ENCODE results near the gene ACTN4.

ACTN4 gene

GRCh38 chr19:38661136-38661535 lies 13.7 kb downstream of the ACTN4 start:
- DNase-seq (ENCODE audit: low read depth in 2 of 2) = no peak

DNA sequence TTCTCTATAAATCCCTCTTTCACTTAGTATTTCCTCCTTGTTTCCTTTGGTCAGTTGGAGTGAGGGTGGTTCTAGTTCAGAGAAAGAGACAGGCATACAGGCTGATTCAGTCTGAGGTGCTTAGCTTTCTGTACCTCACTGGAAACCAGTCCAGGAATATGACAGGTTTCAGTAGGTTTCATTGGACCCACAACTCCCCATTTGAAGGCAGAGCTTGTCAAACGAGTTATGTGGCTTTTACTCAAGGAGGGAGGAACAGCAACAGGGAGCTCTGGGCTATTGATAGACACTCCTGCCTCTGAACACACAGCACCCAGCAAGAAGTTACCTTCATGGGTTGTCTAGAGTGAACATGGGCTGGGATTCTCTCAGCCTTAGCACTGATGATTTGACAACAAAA lies 14.5 kb downstream of the ACTN4 start:
- DNase-seq (ENCODE audit: low read depth in 2 of 2) = no peak

GRCh38 chr19:38662537-38663155 lies 15.2 kb downstream of the ACTN4 start:
- no peak for DNase-seq (ENCODE audit: low read depth in 2 of 2)

GRCh38 chr19:38663156-38663651 lies 15.8 kb downstream of the ACTN4 start:
- no peak for DNase-seq (ENCODE audit: low read depth in 2 of 2)

DNA sequence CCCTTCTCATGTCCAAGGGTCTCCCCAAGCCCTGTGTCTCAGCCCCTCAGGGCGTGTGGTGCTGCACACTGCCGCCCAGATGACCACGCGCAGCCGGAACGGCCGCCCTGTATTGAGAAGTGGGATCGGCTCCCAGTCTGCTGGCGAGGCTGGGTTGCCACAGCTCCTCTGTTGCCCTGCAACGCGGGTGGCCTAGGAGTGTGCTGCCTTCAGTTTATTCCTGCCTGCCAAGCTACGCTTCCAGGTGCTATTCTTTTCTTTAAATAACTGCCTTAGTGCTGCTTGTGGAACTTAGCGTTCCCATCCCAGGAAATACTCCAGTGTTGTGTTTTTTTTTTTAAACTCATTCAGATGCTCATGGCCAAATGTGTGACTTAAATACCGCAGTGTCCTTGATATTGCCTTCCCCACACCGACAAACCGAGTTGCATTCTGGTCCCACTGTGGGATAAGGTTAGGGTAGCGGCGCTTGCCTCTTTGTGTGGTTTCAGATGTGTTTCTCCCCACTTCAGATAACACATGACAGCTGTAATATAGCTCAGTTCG lies 16.6 kb downstream of the ACTN4 start:
- DNase-seq (ENCODE audit: low read depth in 2 of 2) = no peak

DNA sequence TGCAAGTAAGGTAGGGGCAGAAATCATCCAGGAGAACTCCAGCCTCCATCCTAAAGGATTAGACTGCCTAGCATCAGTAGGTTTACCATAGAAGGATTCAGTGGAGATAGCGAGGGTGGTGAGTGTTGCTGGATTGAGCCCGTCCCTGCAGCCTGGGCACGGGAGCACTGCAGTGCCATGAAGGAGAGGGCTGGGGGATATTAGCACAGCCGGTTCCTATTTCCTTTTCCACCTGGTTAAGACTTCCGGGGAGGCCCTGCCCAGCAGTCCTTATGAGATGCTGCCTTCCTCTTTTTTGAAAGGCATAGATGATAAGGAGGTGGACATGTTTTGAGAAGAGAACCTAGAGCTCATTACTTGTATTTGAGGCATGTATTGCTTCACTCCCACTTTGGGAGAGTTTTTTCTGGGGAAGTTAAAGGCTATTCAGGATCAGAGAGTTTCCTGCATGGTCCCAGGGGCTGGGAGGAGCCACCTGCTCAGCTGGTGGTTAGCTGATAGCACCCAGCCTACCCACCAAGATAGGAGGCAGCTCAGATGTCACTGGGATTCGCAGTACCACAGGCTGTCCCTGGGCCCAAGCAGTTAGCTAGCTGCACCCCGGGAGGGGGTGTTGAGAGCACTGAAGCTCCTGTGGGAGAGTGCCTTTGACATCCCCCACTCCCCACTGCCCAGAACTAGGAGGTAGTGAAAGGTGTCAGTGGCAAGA lies 17.2 kb downstream of the ACTN4 start:
- no peak for DNase-seq (ENCODE audit: low read depth in 2 of 2)

- no peak for DNase-seq (ENCODE audit: low read depth in 2 of 2)
These were observed 17.9 kb downstream of the ACTN4 start for GRCh38 chr19:38665219-38665931.

DNA sequence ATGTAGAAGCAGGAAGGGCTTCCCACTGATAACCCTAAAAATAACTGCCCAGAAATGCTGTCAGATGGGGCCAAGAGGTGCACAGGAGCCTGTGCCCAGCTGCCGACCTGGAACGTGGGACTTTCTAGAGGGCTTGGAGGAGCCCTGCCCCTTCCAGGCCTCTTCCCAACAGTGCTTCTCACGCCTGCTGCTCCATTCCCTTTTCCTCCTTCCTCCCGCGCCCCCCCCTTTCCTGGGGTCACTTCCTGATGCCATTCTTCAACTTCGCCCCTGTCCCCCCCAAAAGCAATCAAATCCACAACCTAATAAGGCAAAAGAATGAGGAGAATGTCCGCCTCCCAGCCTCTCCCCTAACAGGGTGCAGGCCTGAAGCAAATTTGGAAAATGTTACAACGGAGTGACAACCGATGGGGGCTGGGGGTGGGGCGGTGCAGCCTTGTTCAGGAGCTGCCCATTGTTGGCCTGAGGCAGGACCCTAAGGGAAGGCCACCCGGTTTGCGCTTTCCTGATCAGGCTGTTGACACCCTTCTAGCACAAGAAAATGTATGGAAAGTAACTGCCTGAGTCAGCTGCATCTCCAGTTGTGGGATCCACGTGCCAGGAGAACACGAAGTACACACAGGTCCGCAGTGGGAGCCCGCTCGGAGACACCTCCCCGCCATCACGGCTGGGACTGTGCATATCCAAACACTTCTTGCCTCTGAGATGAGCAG lies 18.7 kb downstream of the ACTN4 start:
- DNase-seq (ENCODE audit: low read depth in 2 of 2) = peak; percentile 87

- DNase-seq (ENCODE audit: low read depth in 2 of 2) = no peak
These were observed 19.4 kb downstream of the ACTN4 start for GRCh38 chr19:38666663-38667511.

DNA sequence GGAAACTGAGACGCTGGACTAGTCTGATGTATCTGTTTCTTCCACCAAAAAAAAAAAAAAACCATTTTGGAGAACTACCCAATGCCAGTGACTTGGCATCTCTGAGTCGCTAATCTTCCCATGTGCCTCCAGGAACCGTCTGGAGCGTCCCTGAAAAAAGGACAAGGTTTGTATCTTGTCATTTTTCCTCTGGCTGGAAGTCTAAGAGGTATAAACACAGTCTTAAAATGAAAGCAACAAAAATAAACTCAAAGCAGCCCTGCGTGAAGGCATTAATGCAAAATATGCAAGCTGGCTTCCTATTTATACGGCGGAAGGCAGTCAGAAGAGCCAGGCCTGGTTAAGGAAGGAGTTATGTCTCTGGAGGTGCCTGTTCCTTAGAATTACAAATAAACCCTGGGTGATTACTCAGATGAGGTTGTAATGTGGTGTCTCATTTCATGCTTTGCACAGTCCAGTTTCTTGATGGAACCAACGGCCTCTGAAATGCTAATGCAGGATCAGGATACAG lies 20.3 kb downstream of the ACTN4 start:
- no peak for DNase-seq (ENCODE audit: low read depth in 2 of 2)

- no peak for DNase-seq (ENCODE audit: low read depth in 2 of 2)
These were observed 22.1 kb downstream of the ACTN4 start for GRCh38 chr19:38669552-38669951.

DNA sequence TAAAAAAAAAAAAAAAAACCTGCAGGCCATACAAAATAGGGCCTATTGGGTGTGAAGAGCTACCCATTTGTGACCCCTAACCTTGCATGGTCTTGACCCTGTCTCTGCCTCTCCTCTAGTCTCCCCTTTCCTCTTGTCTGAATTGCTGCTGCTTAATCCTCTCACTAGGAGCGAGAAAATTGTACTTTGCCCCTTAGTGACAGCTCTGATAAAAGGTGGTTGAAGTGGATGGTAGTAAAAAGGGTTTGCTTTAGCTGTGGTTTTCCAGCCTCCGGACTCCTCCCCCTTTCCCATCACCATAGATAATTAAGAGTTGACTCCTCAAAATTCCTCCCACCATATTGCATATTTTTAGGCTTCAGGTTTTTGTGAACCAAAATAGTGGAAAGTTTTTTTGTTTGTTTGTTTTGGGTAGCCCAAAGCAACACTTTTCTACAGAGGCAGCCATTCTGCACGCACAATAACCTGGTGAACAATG lies 23.5 kb downstream of the ACTN4 start:
- DNase-seq (ENCODE audit: low read depth in 2 of 2) = no peak

- no peak for DNase-seq (ENCODE audit: low read depth in 2 of 2)
These were observed 24.2 kb downstream of the ACTN4 start for GRCh38 chr19:38671654-38672053.

DNA sequence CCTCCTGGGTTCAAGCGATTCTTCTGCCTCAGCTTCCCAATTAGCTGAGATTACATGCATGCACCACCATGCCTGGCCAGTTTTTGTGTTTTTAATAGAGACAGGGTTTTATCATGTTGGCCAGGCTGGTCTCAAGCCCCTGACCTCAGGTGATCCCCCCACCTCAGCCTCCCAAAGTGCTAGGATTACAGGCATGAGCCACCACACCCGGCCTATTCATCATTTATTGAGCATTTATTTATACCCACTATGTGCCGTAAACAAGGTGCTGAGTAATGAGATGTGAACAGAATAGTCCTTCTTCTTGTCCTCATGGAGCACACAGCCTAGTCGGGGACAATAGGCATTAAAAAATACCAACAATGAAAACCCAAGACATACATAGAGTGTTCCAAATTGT lies 25.6 kb downstream of the ACTN4 start:
- no peak for DNase-seq (ENCODE audit: low read depth in 2 of 2)

- no peak for DNase-seq (ENCODE audit: low read depth in 2 of 2)
These were observed 27.1 kb downstream of the ACTN4 start for GRCh38 chr19:38674388-38675171.

- no peak for DNase-seq (ENCODE audit: low read depth in 2 of 2)
These were observed 28.2 kb downstream of the ACTN4 start for GRCh38 chr19:38675611-38676010.

GRCh38 chr19:38676023-38676877 lies 28.8 kb downstream of the ACTN4 start:
- DNase-seq (ENCODE audit: low read depth in 2 of 2) = peak in 1 of 2 experiments; percentile 70

- no peak for DNase-seq (ENCODE audit: low read depth in 2 of 2)
These were observed 29.6 kb downstream of the ACTN4 start for GRCh38 chr19:38676878-38677646.
